Heart left ventricle (tissue), 16 donors: ENCODE data around the gene GCG. TPM values are rescaled to one million over a fixed set of nuclear protein-coding genes. Genes with fewer than 3 reads are reported as not detected.

Experiments used
- ATAC-seq, 4 donors: fragments of 200-7000 bp; cut with Tn5 transposase; one replicate each; pipeline ENCODE4 v1.9.1; 2020 to 2022; ENCODE audit warnings: moderate library complexity in 4 of 4, mild to moderate bottlenecking in 3 of 4, moderate number of reproducible peaks in 1 of 4
- DNase-seq, 5 donors: peaks; one replicate each; pipeline ENCODE4 v3.0.0-alpha.2; 2020
- H3K27ac ChIP-seq, 12 donors: fragments of 200-600 bp; sonication (generic) in 4 of 12; one replicate each; pipeline versions ENCODE4 v1.5.0 to v1.8.0; 2016 to 2022; ENCODE audit warnings: mild to moderate bottlenecking in 2 of 12
- H3K27me3 ChIP-seq, 9 donors: fragments of 200-600 bp; sonication (generic) in 2 of 9; one replicate each; pipeline versions ENCODE4 v1.5.1 to v1.8.0; 2016 to 2022; ENCODE audit warnings: mild to moderate bottlenecking in 3 of 9
- H3K36me3 ChIP-seq, 9 donors: fragments of 200-600 bp; sonication (generic) in 2 of 9; one replicate each; pipeline versions ENCODE4 v1.5.0 to v1.8.0; 2018 to 2022; ENCODE audit warnings: mild to moderate bottlenecking in 2 of 9
- H3K4me1 ChIP-seq, 12 donors: fragments of 200-600 bp; sonication (generic) in 4 of 12; one replicate each; pipeline versions ENCODE4 v1.5.0 to v1.8.0; 2016 to 2022; ENCODE audit warnings: mild to moderate bottlenecking in 3 of 12
- H3K4me3 ChIP-seq, 12 donors: fragments of 200-600 bp; sonication (generic) in 4 of 12; one replicate each; pipeline versions ENCODE4 v1.5.0 to v1.8.0; 2017 to 2022; ENCODE audit warnings: mild to moderate bottlenecking in 9 of 12, moderate library complexity in 4 of 12
- H3K9me3 ChIP-seq, 12 donors: fragments of 200-600 bp; sonication (generic) in 4 of 12; one replicate each; pipeline versions ENCODE4 v1.5.0 to v1.8.0; 2016 to 2022; ENCODE audit warnings: mild to moderate bottlenecking in 1 of 12
- CTCF ChIP-seq, 12 donors: fragments of 200-600 bp; sonication (generic) in 4 of 12; IDR thresholded peaks; one replicate each; pipeline versions ENCODE4 v1.5.0 to v1.8.0; 2018 to 2022; ENCODE audit warnings: antibody characterized with exemption in 12 of 12, mild to moderate bottlenecking in 5 of 12
- POLR2A ChIP-seq, 2 donors: fragments of 450-650 bp; IDR thresholded peaks; one replicate each; pipeline ENCODE4 v1.6.1; 2017; ENCODE audit warnings: antibody characterized with exemption in 2 of 2, mild to moderate bottlenecking in 2 of 2, moderate library complexity in 2 of 2
- WGBS, 4 donors: extraction: QIAGEN DNeasy Blood & Tissue Kit in 2 of 4; methylation state at CpG; one replicate each; pipeline versions ENCODE4 v1.1.5 to v1.1.7; 2013 to 2018; 5-methylcytosine and 5-hydroxymethylcytosine counted together
- intact Hi-C, 10 donors: fragments of 100-400 bp; cut with DNase I; formaldehyde crosslinking; loops; one replicate each; pipeline versions ENCODE4 v1.11.1 to v1.14.2; 2022
- polyA plus RNA-seq, 2 donors: library from polyadenylated mRNA; stranded (reverse); fragments of 200-250 nt; gene quantifications; one replicate each; pipeline ENCODE4 v1.2.3, GENCODE V29; 2013
- total RNA-seq, 9 donors: library from RNA; depleted of rRNA in 2 of 9; stranded (reverse); fragments of >200 nt in 2 of 9; fragmentation: NEBNext Ultra II Directional in 3 of 9; extraction: Animal tissue kit (Norgen Biotek cat#: 25700) in 3 of 9; gene quantifications; one replicate each; pipeline versions ENCODE4 v1.1.0 to v1.2.4, GENCODE V29; 2016 to 2023
- donor health status: ischemic (EF 13 %, LVEDD 7.1; RV severe dilation, severe dysfunction).
- donor health status: healthy with polysubstance abuse.
- donor health status: DM: no; HTN: yes; CAD: no.
- donor health status: DM: no; HTN: no; CAD: no.
- donor health status: ischemic (EF 25% LVEDD 6.9; RV normal size, moderate dysfunction).
- donor health status: ischemic (EF 25% LVEDD 5.7; RV mildly dilated, moderate dysfunction).
- donor health status: healthy.
- donor health status: DM: yes; HTN: yes; CAD: no.
- donor health status: ischemic (EF 35%, LVEDD 5.7; RV mildly dilated, moderate dysfunction).
- donor health status: nonischemic (EF 11% LVEDD 7.7; RV severe dilation, severe dysfunction).
- donor health status: DM: yes; HTN: yes; CAD: no.
- donor health status: PGD.
- donor health status: ischemic (EF 29% LVEDD 5.4; RV normal size, mild dysfunction).
- donor health status: nonischemic (EF 23%, LVEDD 6.1; RV moderate dilation, normal function).

GCG gene
- total and polyA plus RNA-seq, 11 donors = not detected

DNA sequence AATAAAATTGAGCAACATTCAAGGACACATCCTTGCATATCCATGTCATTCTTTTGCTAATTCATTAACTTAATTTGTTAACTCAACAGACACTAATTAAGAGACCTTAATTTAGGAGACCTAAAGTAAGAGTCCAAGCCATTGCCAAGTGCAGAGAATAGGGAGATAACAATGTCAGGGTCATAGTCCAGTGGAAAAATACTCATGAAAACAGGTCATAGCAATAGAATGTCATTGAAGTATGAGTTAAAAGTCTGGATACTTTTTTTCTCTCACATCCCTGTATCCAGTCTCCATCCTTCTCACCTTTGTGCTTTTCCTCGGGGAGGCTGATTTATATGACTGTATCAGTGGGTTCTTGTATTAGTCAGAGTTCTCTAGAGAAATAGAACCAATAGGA is 51.5 kb downstream of the GCG start:
- ATAC-seq = peak in 1 of 4 donors; percentile 45
- intact Hi-C loops = no loop called here

DNA sequence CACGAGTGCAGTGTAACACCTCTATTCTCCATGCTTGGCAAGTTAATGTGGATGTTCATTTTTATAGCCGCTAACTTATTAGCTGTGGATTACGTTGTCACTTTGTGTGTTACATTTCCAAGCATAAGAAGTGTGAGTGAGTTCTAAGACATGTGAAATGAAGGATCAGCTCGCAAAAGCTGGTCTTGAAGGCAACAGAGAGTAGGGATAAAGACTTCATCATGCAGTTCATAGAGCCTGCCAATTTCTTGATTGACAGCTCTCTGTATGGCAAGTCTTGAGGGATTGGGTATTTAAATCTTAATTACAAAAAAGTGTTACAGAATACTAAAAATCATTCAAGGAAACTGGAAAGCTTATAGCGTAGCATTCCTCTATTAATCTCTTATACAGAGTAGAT is 52.2 kb downstream of the GCG start:
- no peak for TF ChIP-seq CTCF (IDR thresholded peaks at IDR 0.05)
- TF ChIP-seq POLR2A (IDR thresholded peaks at IDR 0.05) = no peak
- Histone ChIP-seq H3K36me3 (no peaks in the 10 kb centered on the region), H3K9me3 (no peaks in the 10 kb centered on the region), H3K27me3 (no peaks in the 10 kb centered on the region), H3K4me3 (no peak overlapping the region), H3K27ac (no peak overlapping the region), H3K4me1 (no peaks in the 10 kb centered on the region)
- DNase-seq (no peak), ATAC-seq (no peak)
- 95 to 96% (median 96%) methylated on average over 5 of the region's 5 CpGs for WGBS, 4 donors
- intact Hi-C loops = no loop called here

More for the DNA sequence above, 51.5 kb downstream of the GCG start:
- no peaks in the 10 kb centered on the region for H3K36me3 ChIP-seq
- no peak for DNase-seq
- no peaks in the 10 kb centered on the region for H3K9me3 ChIP-seq
- 34 to 83% (median 59%) methylated on average over 1 of the region's 1 CpG for WGBS, 4 donors
- H3K4me1 ChIP-seq = no peaks in the 10 kb centered on the region
- H3K27ac ChIP-seq = no peak overlapping the region
- TF ChIP-seq POLR2A (IDR thresholded peaks at IDR 0.05) (no peak), CTCF (IDR thresholded peaks at IDR 0.05) (no peak)
- H3K4me3 ChIP-seq = no peak overlapping the region
- no peaks in the 10 kb centered on the region for H3K27me3 ChIP-seq

Other genes with a start within 250 kb of the GCG start
- 10 to 100 TPM in 3 of 9 donors, 1 to 10 TPM in 6; 5.6 to 16.1 (median 8.6) TPM for gene DPP4, start 78.0 kb downstream of the GCG start, total RNA-seq
- gene DPP4, start 78.0 kb downstream of the GCG start, polyA plus RNA-seq = 1 to 10 TPM; 3.4 TPM
- 10 to 100 TPM in 1 of 9 donors, 1 to 10 TPM in 6, under 1 TPM in 2; 0.75 to 11.3 (median 3.5) TPM for gene FAP, start 91.2 kb upstream of the GCG start, total RNA-seq
- gene FAP, start 91.2 kb upstream of the GCG start, polyA plus RNA-seq = 1 to 10 TPM in 1 of 2 donors, under 1 TPM in 1; 0.88 to 1.5 TPM
- 10 to 100 TPM in 3 of 9 donors, 1 to 10 TPM in 6; 4.5 to 24.2 (median 6.8) TPM for gene IFIH1, start 166.4 kb upstream of the GCG start, total RNA-seq
- gene IFIH1, start 166.4 kb upstream of the GCG start, polyA plus RNA-seq = 1 to 10 TPM; 3.4 to 3.6 TPM
- 10 to 100 TPM in 2 of 9 donors, 1 to 10 TPM in 7; 5.8 to 20.3 (median 6.4) TPM for gene GCA, start 191.9 kb upstream of the GCG start, total RNA-seq
- gene GCA, start 191.9 kb upstream of the GCG start, polyA plus RNA-seq = 10 to 100 TPM in 1 of 2 donors, 1 to 10 TPM in 1; 3.0 to 11.0 TPM